ENCODE data around the gene THADA. TPM values are rescaled to one million over a fixed set of nuclear protein-coding genes. Genes with fewer than 3 reads are reported as not detected.

The THADA gene
- total RNA-seq, 1 donor from 2014 or later = 29.3 TPM

DNA sequence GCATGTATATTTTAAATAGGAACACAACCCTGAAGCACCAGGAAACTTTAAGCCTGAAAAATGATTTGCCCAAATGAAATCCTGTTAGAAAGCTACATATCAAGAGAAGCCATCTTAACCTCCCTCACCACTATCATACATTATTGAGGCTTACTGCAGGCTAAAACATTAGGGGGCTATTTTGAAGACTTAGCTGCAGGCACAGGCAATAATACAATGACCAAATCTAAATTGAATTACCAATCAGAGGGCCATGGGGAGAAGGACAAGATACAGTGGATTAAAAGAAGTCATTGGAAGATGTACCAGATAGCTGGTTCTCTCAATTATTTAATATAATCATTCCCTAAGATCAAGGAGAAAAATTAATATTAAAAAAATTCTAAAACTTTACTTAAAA, 73.7 kb downstream of the THADA start:
- Mint-ChIP-seq H3K36me3 (peaks cover 7% of the 10 kb centered on the region), H3K4me1 (peaks cover 3% of the 10 kb centered on the region), H3K9me3 (no peaks in the 10 kb centered on the region), H3K27ac (no peak overlapping the region), H3K4me3 (no peak overlapping the region), H3K27me3 (ENCODE audit: insufficient read depth, low read depth) (no peaks in the 10 kb centered on the region)
- TF ChIP-seq, protein P1, sequence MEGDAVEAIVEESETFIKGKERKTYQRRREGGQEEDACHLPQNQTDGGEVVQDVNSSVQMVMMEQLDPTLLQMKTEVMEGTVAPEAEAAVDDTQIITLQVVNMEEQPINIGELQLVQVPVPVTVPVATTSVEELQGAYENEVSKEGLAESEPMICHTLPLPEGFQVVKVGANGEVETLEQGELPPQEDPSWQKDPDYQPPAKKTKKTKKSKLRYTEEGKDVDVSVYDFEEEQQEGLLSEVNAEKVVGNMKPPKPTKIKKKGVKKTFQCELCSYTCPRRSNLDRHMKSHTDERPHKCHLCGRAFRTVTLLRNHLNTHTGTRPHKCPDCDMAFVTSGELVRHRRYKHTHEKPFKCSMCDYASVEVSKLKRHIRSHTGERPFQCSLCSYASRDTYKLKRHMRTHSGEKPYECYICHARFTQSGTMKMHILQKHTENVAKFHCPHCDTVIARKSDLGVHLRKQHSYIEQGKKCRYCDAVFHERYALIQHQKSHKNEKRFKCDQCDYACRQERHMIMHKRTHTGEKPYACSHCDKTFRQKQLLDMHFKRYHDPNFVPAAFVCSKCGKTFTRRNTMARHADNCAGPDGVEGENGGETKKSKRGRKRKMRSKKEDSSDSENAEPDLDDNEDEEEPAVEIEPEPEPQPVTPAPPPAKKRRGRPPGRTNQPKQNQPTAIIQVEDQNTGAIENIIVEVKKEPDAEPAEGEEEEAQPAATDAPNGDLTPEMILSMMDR (IDR thresholded peaks at IDR 0.05) = no peak
- Histone ChIP-seq H3K4me2 (no peak overlapping the region), H3K4me3 (no peak overlapping the region), H3F3A (ENCODE audit: low read depth) (no peaks in the 10 kb centered on the region), H3K27ac (no peak overlapping the region), H3K9me3 (ENCODE audit: low read depth) (no peaks in the 10 kb centered on the region), H3K4me1 (peaks cover 6% of the 10 kb centered on the region), H3K79me2 (ENCODE audit: low read depth) (peaks cover 5% of the 10 kb centered on the region), H2AFZ (replicated peaks) (no peak overlapping the region), H3K36me3 (no peaks in the 10 kb centered on the region), H3K27me3 (no peaks in the 10 kb centered on the region), H4K20me1 (ENCODE audit: low read depth) (no peaks in the 10 kb centered on the region), H3K9ac (no peak overlapping the region)
- no peak for DNase-seq (ENCODE audit: low spot score)

DNA sequence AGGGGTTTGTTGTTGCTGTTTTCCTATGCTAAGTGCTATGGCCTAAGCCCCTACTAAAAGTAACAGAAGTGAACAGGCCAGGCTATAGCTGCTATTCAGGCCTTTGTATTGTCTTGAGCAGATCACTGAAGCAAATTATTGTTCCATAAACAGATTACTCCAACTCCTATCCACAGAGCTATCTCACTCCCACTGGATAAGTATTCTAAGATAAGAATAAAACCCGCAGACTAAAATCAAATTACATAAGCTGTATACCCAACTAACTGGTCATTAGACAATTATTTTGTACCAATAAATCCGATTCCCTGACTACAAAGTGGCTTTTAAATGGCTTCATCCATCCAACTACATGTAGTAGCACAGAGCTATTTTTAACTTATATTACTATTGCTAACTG, 74.3 kb downstream of the THADA start:
- H3K4me1 Mint-ChIP-seq = peaks cover 3% of the 10 kb centered on the region
- Histone ChIP-seq H2AFZ (replicated peaks) (no peak overlapping the region), H3K4me1 (peaks cover 6% of the 10 kb centered on the region)

DNA sequence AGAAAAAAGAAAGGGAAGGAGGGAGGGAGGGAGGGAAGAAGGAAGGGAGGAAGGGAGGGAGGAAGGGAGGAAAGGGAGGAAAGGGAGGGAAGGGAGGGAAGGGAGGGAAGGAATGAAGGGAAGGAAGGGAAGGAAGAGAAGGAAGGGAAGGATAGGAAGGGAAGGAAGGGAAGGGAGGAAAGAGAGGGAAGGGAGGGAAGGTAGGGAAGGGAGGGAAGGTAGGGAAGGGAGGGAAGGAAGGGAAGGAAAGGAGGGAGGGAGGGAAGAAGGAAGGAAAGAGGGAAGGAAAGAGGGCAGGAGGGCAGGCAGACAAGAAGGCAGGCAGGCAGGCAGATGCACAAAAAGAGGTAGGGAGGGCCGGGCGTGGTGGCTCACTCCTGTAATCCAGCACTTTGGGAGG, 74.9 kb downstream of the THADA start:
- Histone ChIP-seq H3K9me3 (ENCODE audit: low read depth) (no peaks in the 10 kb centered on the region), H3K9ac (no peak overlapping the region), H3K4me1 (peaks cover 6% of the 10 kb centered on the region), H3K27ac (no peak overlapping the region), H3K27me3 (no peaks in the 10 kb centered on the region), H3F3A (ENCODE audit: low read depth) (peaks cover 8% of the 10 kb centered on the region), H3K36me3 (no peaks in the 10 kb centered on the region), H3K4me3 (no peak overlapping the region), H3K79me2 (ENCODE audit: low read depth) (peaks cover 5% of the 10 kb centered on the region), H3K4me2 (no peak overlapping the region), H2AFZ (replicated peaks) (no peak overlapping the region), H4K20me1 (ENCODE audit: low read depth) (no peaks in the 10 kb centered on the region)
- Mint-ChIP-seq H3K36me3 (peaks cover 4% of the 10 kb centered on the region), H3K4me1 (peaks cover 3% of the 10 kb centered on the region), H3K9me3 (no peaks in the 10 kb centered on the region), H3K27me3 (ENCODE audit: insufficient read depth, low read depth) (no peaks in the 10 kb centered on the region), H3K27ac (no peak overlapping the region), H3K4me3 (no peak overlapping the region)
- DNase-seq (ENCODE audit: low spot score) = no peak
- no peak for TF ChIP-seq EZH2phosphoT487 (IDR thresholded peaks at IDR 0.05)
- TF ChIP-seq, protein P1 (IDR thresholded peaks at IDR 0.05) = no peak
- TF ChIP-seq EZH2 (IDR thresholded peaks at IDR 0.05) = no peak

More for the DNA sequence above, 74.3 kb downstream of the THADA start:
- Histone ChIP-seq H4K20me1 (ENCODE audit: low read depth) (no peaks in the 10 kb centered on the region), H3K79me2 (ENCODE audit: low read depth) (peaks cover 5% of the 10 kb centered on the region), H3K27me3 (no peaks in the 10 kb centered on the region), H3K36me3 (no peaks in the 10 kb centered on the region), H3K4me2 (no peak overlapping the region), H3F3A (ENCODE audit: low read depth) (peaks cover 2% of the 10 kb centered on the region), H3K27ac (no peak overlapping the region), H3K9me3 (ENCODE audit: low read depth) (no peaks in the 10 kb centered on the region), H3K9ac (no peak overlapping the region), H3K4me3 (no peak overlapping the region)
- TF ChIP-seq EZH2phosphoT487 (IDR thresholded peaks at IDR 0.05) = no peak
- no peak for TF ChIP-seq EZH2 (IDR thresholded peaks at IDR 0.05)
- TF ChIP-seq, protein P1 (IDR thresholded peaks at IDR 0.05) = no peak
- peaks cover 7% of the 10 kb centered on the region for H3K36me3 Mint-ChIP-seq
- no peaks in the 10 kb centered on the region for H3K9me3 Mint-ChIP-seq
- H3K27ac Mint-ChIP-seq = no peak overlapping the region
- DNase-seq (ENCODE audit: low spot score) = no peak
- no peaks in the 10 kb centered on the region for H3K27me3 Mint-ChIP-seq (ENCODE audit: insufficient read depth, low read depth)
- no peak overlapping the region for H3K4me3 Mint-ChIP-seq

Measured in neural progenitor cell (in vitro differentiated cells).